NCI-H1048 (cell line): ENCODE results near the gene IP6K3.

ENCODE experiments used
- DNase-seq: peaks from one replicate; lab custom pipeline; 2025; lab: John Stamatoyannopoulos, UW

IP6K3 gene

GRCh38 chr6:33689148-33689494, 57.6 kb downstream of the IP6K3 start:
- no peak for DNase-seq

GRCh38 chr6:33688451-33689147, 58.1 kb downstream of the IP6K3 start:
- no peak for DNase-seq

GRCh38 chr6:33688006-33688405, 58.7 kb downstream of the IP6K3 start:
- no peak for DNase-seq

GRCh38 chr6:33686981-33687975, 59.4 kb downstream of the IP6K3 start:
- DNase-seq, result no peak

GRCh38 chr6:33686225-33686924, 60.3 kb downstream of the IP6K3 start:
- no peak for DNase-seq

GRCh38 chr6:33685411-33686224, 61.1 kb downstream of the IP6K3 start:
- no peak for DNase-seq

- DNase-seq, result no peak
Observed at GRCh38 chr6:33684983-33685382, 61.7 kb downstream of the IP6K3 start.

- DNase-seq, result no peak
Observed at GRCh38 chr6:33684428-33684896, 62.2 kb downstream of the IP6K3 start.

- no peak for DNase-seq
Observed at GRCh38 chr6:33683576-33684427, 62.9 kb downstream of the IP6K3 start.

GRCh38 chr6:33683051-33683571, 63.6 kb downstream of the IP6K3 start:
- no peak for DNase-seq

GRCh38 chr6:33682341-33682740, 64.4 kb downstream of the IP6K3 start:
- no peak for DNase-seq

- no peak for DNase-seq
Observed at GRCh38 chr6:33679761-33680160, 66.9 kb downstream of the IP6K3 start.

- DNase-seq, result no peak
Observed at GRCh38 chr6:33678932-33679490, 67.7 kb downstream of the IP6K3 start.

- DNase-seq, result no peak
Observed at GRCh38 chr6:33678233-33678931, 68.3 kb downstream of the IP6K3 start.

- DNase-seq, result no peak
Observed at GRCh38 chr6:33677689-33678088, 69.0 kb downstream of the IP6K3 start.

GRCh38 chr6:33677143-33677660, 69.5 kb downstream of the IP6K3 start:
- DNase-seq, result no peak

- DNase-seq, result no peak
Observed at GRCh38 chr6:33676416-33677142, 70.1 kb downstream of the IP6K3 start.

GRCh38 chr6:33675968-33676367, 70.7 kb downstream of the IP6K3 start:
- DNase-seq, result no peak
